Chondrocyte (in vitro differentiated cells): ENCODE data around the gene FAM53B. TPM values are rescaled to one million over a fixed set of nuclear protein-coding genes. Genes with fewer than 3 reads are reported as not detected.
A peak's percentile ranks its signal among the peaks of the same experiment; 100 is the strongest.

Experiments used
- DNase-seq: peaks from one replicate; pipeline ENCODE4 v3.0.0; 2021; ENCODE audit warnings: mixed read lengths, low spot score
- H3K27ac Mint-ChIP-seq: one replicate; pipeline ENCODE4 v1.8.0; 2021; ENCODE audit warnings: mild to moderate bottlenecking, moderate library complexity, mixed read lengths; ENCODE audit not compliant: unreplicated experiment
- H3K27me3 Mint-ChIP-seq: 2 replicates; pipeline ENCODE4 v1.8.0; 2021; ENCODE audit warnings: low read depth, mixed read lengths
- H3K36me3 Mint-ChIP-seq: 2 replicates; pipeline ENCODE4 v1.8.0; 2021; ENCODE audit warnings: low read depth, mixed read lengths
- H3K4me1 Mint-ChIP-seq: 2 replicates; pipeline ENCODE4 v1.8.0; 2021; ENCODE audit warnings: low read depth, mild to moderate bottlenecking, mixed read lengths
- H3K4me3 Mint-ChIP-seq: one replicate; pipeline ENCODE4 v1.8.0; 2021; ENCODE audit warnings: mild to moderate bottlenecking, moderate library complexity, mixed read lengths; ENCODE audit not compliant: unreplicated experiment
- H3K9me3 Mint-ChIP-seq: 2 replicates; pipeline ENCODE4 v1.8.0; 2021; ENCODE audit warnings: low read depth, mixed read lengths
- total RNA-seq: library from RNA; stranded (reverse); gene quantifications from 3 replicates; pipeline ENCODE4 v1.2.1, GENCODE V29; 2021
- TF ChIP-seq, protein P1 (sequence below): fragments of 200-600 bp; sonication (generic); IDR thresholded peaks from 2 replicates; pipeline ENCODE4 v1.5.0; 2021; ENCODE audit warnings: antibody characterized with exemption, mild to moderate bottlenecking, moderate library complexity

FAM53B gene
- total RNA-seq, 1 donor from 2014 or later: 16.1 TPM

DNA sequence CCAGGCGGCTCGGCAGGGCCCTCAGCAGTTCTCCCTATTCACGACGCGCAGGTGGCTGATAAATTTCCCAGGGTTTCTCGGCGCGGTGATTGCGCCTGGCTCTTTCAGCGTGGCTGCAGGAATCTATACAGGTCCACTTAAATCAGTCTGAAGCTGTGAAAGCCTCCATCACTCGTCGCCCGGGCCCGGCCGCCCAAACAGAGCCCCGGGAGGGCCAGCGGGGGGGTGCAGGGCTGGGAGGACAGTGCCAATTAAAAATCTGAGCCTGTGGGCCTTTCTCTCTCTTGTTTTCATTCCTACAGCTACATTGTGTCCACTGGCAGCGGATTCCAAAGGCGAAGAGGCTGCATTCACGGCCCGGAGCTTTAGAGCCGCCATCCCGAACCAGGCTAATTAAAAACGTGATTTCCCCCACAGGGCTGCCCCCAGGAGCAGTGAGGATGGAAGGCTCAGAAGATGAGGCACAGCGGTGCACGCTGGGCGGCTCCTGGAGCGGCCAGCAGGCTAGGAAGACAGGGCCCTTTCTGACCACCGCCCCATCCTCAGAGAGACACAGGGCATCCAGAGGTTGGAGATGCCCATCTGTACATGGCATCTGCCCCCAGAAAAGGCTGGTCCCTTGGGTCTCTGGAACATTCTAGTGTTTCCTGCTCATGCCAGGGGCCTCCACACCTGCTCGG, 100.7 kb downstream of the FAM53B start:
- TF ChIP-seq, protein P1, sequence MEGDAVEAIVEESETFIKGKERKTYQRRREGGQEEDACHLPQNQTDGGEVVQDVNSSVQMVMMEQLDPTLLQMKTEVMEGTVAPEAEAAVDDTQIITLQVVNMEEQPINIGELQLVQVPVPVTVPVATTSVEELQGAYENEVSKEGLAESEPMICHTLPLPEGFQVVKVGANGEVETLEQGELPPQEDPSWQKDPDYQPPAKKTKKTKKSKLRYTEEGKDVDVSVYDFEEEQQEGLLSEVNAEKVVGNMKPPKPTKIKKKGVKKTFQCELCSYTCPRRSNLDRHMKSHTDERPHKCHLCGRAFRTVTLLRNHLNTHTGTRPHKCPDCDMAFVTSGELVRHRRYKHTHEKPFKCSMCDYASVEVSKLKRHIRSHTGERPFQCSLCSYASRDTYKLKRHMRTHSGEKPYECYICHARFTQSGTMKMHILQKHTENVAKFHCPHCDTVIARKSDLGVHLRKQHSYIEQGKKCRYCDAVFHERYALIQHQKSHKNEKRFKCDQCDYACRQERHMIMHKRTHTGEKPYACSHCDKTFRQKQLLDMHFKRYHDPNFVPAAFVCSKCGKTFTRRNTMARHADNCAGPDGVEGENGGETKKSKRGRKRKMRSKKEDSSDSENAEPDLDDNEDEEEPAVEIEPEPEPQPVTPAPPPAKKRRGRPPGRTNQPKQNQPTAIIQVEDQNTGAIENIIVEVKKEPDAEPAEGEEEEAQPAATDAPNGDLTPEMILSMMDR: no peak
- Mint-ChIP-seq H3K4me3 (no peak overlapping the region), H3K4me1 (peaks cover 32% of the 10 kb centered on the region), H3K9me3 (no peaks in the 10 kb centered on the region), H3K27ac (no peak overlapping the region), H3K36me3 (no peaks in the 10 kb centered on the region), H3K27me3 (no peaks in the 10 kb centered on the region)
- no peak for DNase-seq

DNA sequence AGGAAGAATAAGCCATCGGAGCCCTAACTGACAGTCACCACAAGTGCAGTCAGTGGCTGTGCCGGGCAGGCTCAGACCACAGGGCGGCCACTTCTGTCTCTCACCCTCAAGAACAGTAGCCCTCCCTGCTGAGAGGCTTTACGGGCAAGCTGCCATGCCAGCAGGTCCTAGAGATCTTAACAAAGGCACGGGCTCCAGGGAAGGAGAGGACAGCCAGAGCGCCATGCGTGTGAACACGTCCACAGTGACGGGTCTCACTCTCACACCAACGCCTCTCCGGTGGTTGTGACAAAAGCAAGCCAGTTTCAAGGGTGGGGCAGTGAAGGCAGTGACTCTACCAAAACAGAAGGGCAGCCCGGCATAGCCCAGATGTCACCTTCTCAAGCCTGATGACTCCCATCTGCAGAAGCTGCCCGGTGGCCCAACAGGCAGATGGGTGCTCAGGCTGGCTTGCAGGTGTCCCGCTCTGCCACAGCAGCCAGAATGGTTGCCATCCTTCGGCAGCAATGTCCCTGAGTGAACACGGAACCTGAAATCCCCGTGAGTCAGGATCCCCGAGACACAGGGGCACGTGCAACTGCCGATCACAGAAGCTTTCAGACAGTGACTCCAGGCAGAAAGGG, 102.0 kb downstream of the FAM53B start:
- no peak for DNase-seq
- Mint-ChIP-seq H3K4me3 (no peak overlapping the region), H3K4me1 (peaks cover 20% of the 10 kb centered on the region), H3K27ac (no peak overlapping the region), H3K9me3 (no peaks in the 10 kb centered on the region), H3K36me3 (no peaks in the 10 kb centered on the region), H3K27me3 (no peaks in the 10 kb centered on the region)
- TF ChIP-seq, protein P1: no peak

GRCh38 chr10:124641282-124642087, 102.7 kb downstream of the FAM53B start:
- H3K4me1 Mint-ChIP-seq: peaks cover 16% of the 10 kb centered on the region
- no peak overlapping the region for H3K4me3 Mint-ChIP-seq
- no peaks in the 10 kb centered on the region for H3K9me3 Mint-ChIP-seq
- no peak for DNase-seq
- H3K27me3 Mint-ChIP-seq: no peaks in the 10 kb centered on the region
- TF ChIP-seq, protein P1: no peak
- no peaks in the 10 kb centered on the region for H3K36me3 Mint-ChIP-seq
- H3K27ac Mint-ChIP-seq: peak overlapping the region; percentile 13

DNA sequence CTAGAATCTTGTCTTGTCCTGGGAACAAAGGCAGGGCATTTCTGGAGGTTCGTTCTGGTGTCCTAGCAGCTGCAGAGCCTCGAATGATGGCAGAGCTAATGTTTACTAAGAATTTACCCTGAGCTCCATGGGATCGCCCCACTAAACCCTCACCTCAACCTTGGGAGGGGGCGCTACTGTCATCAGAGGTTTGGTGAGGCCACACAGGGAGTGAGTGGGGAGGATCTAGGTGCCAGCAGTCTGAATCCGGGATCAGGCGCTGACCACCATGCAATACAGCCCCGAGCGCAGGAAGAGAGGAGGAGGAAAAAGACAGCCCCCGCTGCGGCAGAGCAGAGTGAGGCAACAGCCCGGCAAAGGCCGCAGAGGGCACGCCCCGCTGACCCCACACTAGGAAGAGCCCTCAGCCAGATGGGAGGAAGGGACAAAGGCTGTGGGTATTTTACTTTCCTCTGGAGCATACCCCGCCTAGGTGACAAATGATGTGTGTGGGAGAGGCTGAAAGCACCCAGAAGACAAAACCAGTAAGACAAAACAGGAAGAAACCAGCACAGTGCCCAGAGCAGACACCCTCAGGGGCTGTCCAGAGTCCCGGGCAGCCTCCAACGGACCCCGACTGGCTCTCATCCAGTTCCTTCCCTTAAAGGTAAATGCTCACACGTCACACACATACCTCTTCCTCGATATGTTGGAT, 103.5 kb downstream of the FAM53B start:
- TF ChIP-seq, protein P1: no peak
- H3K9me3 Mint-ChIP-seq: no peaks in the 10 kb centered on the region
- no peaks in the 10 kb centered on the region for H3K27me3 Mint-ChIP-seq
- no peak for DNase-seq
- no peaks in the 10 kb centered on the region for H3K36me3 Mint-ChIP-seq
- no peak overlapping the region for H3K4me3 Mint-ChIP-seq
- peak overlapping the region; percentile 13 for H3K27ac Mint-ChIP-seq
- H3K4me1 Mint-ChIP-seq: peaks cover 14% of the 10 kb centered on the region

- TF ChIP-seq, protein P1: no peak
- no peak for DNase-seq
- Mint-ChIP-seq H3K27ac (no peak overlapping the region), H3K4me3 (no peak overlapping the region), H3K27me3 (no peaks in the 10 kb centered on the region), H3K4me1 (peaks cover 14% of the 10 kb centered on the region), H3K9me3 (no peaks in the 10 kb centered on the region), H3K36me3 (no peaks in the 10 kb centered on the region)
Measured at GRCh38 chr10:124640056-124640455, 104.1 kb downstream of the FAM53B start.
